K562 (cell line): Measurements from ENCODE around the gene ENPP7. TPM values are rescaled to one million over a fixed set of nuclear protein-coding genes. Genes with fewer than 3 reads are reported as not detected.

ENCODE experiments used
- ATAC-seq: fragments of 200-7000 bp; cut with Tn5 transposase; 3 replicates; pipeline ENCODE4 v1.9.1; 2020; ENCODE audit warnings: moderate library complexity
- BruUV-seq: library from RNA; stranded (reverse); fragments of 400-500 nt; replicated peaks from 2 replicates; lab custom pipeline; 2021; lab: Mats Ljungman, UMichigan
- CTCF ChIA-PET: fragments of 300-600 bp; formaldehyde crosslinking; extraction: SDS; loops from one replicate; lab custom pipeline; 2021; ENCODE audit warnings: low intra/inter-chr PET ratio; lab: Yijun Ruan, JAX
- POLR2A ChIA-PET: fragments of 300-600, 350-650 bp; sonication (Branson Sonifier 250); formaldehyde crosslinking; extraction: SDS; loops from one replicate; lab custom pipeline; 2021; ENCODE audit warnings: antibody characterized with exemption, inconsistent platforms; lab: Yijun Ruan, JAX
- DNase-seq, 4 experiments: peaks; one replicate each; pipeline versions ENCODE4 v3.0.0 to v3.0.0-alpha.2; 2011 to 2018; ENCODE audit warnings: low spot score in 3 of 4, mixed read lengths in 3 of 4; ENCODE audit errors: extremely low read depth in 1 of 4
- FAIRE-seq: peaks from 2 replicates; lab custom pipeline; 2011; peaks lifted over from hg19 to GRCh38; lab: Jason Lieb, UNC
- H2AFZ ChIP-seq: 2 replicates; pipeline ENCODE4 v1.6.0; 2011; ENCODE audit warnings: low read depth, low read length, control low read depth, inconsistent platforms
- H3K27ac ChIP-seq: fragments of 200-600 bp; 3 replicates; pipeline ENCODE4 v1.8.0; 2011; ENCODE audit warnings: low read depth, mild to moderate bottlenecking, control low read depth, inconsistent platforms, low read length, moderate library complexity, mixed read lengths; ENCODE audit errors: extremely low read depth
- H3K27me3 ChIP-seq, 2 experiments: fragments of 300-600 bp in 1 of 2; 2 replicates in 1 of 2; 3 replicates in 1 of 2; pipeline versions ENCODE4 v1.6.0 to v1.8.0; 2011; ENCODE audit warnings: inconsistent platforms in 2 of 2, low read length in 2 of 2, mild to moderate bottlenecking in 1 of 2, mixed read lengths in 1 of 2, moderate library complexity in 1 of 2; ENCODE audit not compliant: control insufficient read depth in 2 of 2, insufficient read depth in 2 of 2
- H3K36me3 ChIP-seq: fragments of 300-600 bp; 3 replicates; pipeline ENCODE4 v1.8.0; 2011; ENCODE audit warnings: mild to moderate bottlenecking, low read length, inconsistent platforms; ENCODE audit not compliant: control insufficient read depth, insufficient read depth
- H3K4me1 ChIP-seq, 2 experiments: fragments of 200-600 bp in 1 of 2; replicated peaks in 1 of 2; 2 replicates in 1 of 2; 3 replicates in 1 of 2; pipeline versions ENCODE4 v1.5.1 to v1.8.0; 2011; ENCODE audit warnings: inconsistent platforms in 2 of 2, low read length in 2 of 2, mild to moderate bottlenecking in 1 of 2, mixed read lengths in 1 of 2, moderate library complexity in 1 of 2; ENCODE audit not compliant: control insufficient read depth in 2 of 2, insufficient read depth in 2 of 2
- H3K4me2 ChIP-seq: 2 replicates; pipeline ENCODE4 v1.6.1; 2011; ENCODE audit warnings: low read length, control low read depth, inconsistent platforms, mixed read lengths; ENCODE audit not compliant: insufficient read depth
- H3K4me3 ChIP-seq: fragments of 200-600 bp; sonication (generic), shearing (Covaris generic); 2 replicates; pipeline ENCODE4 v1.5.1; 2016; ENCODE audit warnings: control low read depth, inconsistent platforms
- H3K79me2 ChIP-seq: fragments of 200-600 bp; 3 replicates; pipeline ENCODE4 v1.8.0; 2011; ENCODE audit warnings: low read length, inconsistent platforms; ENCODE audit not compliant: control insufficient read depth, insufficient read depth
- H3K9ac ChIP-seq, 2 experiments: 2 replicates each; pipeline versions ENCODE4 v1.6.0 to v1.6.1; 2011; ENCODE audit warnings: low read depth in 2 of 2, low read length in 2 of 2, control low read depth in 1 of 2, inconsistent platforms in 1 of 2, mild to moderate bottlenecking in 1 of 2, mixed read lengths in 1 of 2; ENCODE audit not compliant: insufficient read depth in 1 of 2
- H3K9me1 ChIP-seq: one replicate; pipeline ENCODE4 v1.6.0; 2011; ENCODE audit warnings: inconsistent platforms, mild to moderate bottlenecking, low read length, moderate library complexity; ENCODE audit not compliant: control insufficient read depth, insufficient read depth
- H3K9me3 ChIP-seq: replicated peaks from 2 replicates; pipeline ENCODE4 v1.5.1; 2011; ENCODE audit warnings: low read depth, low read length, inconsistent platforms; ENCODE audit not compliant: control insufficient read depth, insufficient read depth
- H4K20me1 ChIP-seq: replicated peaks from 2 replicates; pipeline ENCODE4 v1.6.1; 2011; ENCODE audit warnings: low read length, inconsistent platforms, mixed read lengths; ENCODE audit not compliant: control insufficient read depth, insufficient read depth
- CSDE1 ChIP-seq, 2 experiments: fragments of 450-650 bp; IDR thresholded peaks; 2 replicates each; pipeline ENCODE4 v1.6.1; 2016; ENCODE audit warnings: mild to moderate bottlenecking in 1 of 2
- E2F3 ChIP-seq: fragments of 250-450 bp; sonication (Bioruptor Pico); IDR thresholded peaks from 2 replicates; pipeline ENCODE4 v1.4.0; 2020; ENCODE audit warnings: mild to moderate bottlenecking
- ETS1 ChIP-seq: conservative IDR thresholded peaks from 2 replicates; pipeline ENCODE4 v1.6.1; 2011; ENCODE audit warnings: low read depth, mild to moderate bottlenecking, low read length; ENCODE audit not compliant: control insufficient read depth
- ETV6 ChIP-seq, 3 experiments: fragments of 150-350 bp in 1 of 3; sonication (generic) in 1 of 3; formaldehyde crosslinking in 1 of 3; IDR thresholded peaks; 2 replicates each; pipeline versions ENCODE4 v1.6.1 to v1.8.0; 2014 to 2022; ENCODE audit warnings: borderline replicate concordance in 2 of 3, low read depth in 2 of 3, antibody characterized with exemption in 1 of 3, low read length in 1 of 3, mild to moderate bottlenecking in 1 of 3, missing genetic modification reagents in 1 of 3
- GABPB1 ChIP-seq: sonication (generic); formaldehyde crosslinking; IDR thresholded peaks from 2 replicates; pipeline ENCODE4 v1.8.0; 2022; ENCODE audit warnings: mild to moderate bottlenecking, missing genetic modification reagents
- HNRNPK ChIP-seq: fragments of 200-400 bp; formaldehyde crosslinking; IDR thresholded peaks from one replicate; pipeline ENCODE4 v1.6.1; 2018; ENCODE audit warnings: mild to moderate bottlenecking, low read depth, low read length; ENCODE audit not compliant: poor library complexity, severe bottlenecking
- ILK ChIP-seq: fragments of 450-650 bp; IDR thresholded peaks from 2 replicates; pipeline ENCODE4 v1.6.1; 2016; ENCODE audit warnings: missing genetic modification characterization, low read depth, mild to moderate bottlenecking, missing compliant biosample characterization, moderate library complexity, borderline replicate concordance
- NFXL1 ChIP-seq: fragments of 450-650 bp; formaldehyde crosslinking; IDR thresholded peaks from 2 replicates; pipeline ENCODE4 v1.4.0; 2021; ENCODE audit warnings: mild to moderate bottlenecking
- NR2C1 ChIP-seq, 2 experiments: fragments of 450-650 bp; IDR thresholded peaks; 2 replicates each; pipeline ENCODE4 v1.6.1; 2017; ENCODE audit warnings: mild to moderate bottlenecking in 2 of 2, antibody characterized with exemption in 1 of 2, inconsistent platforms in 1 of 2, missing compliant biosample characterization in 1 of 2, missing genetic modification characterization in 1 of 2
- RB1 ChIP-seq: fragments of 450-650 bp; IDR thresholded peaks from 2 replicates; pipeline ENCODE4 v1.6.1; 2017; ENCODE audit warnings: low read depth, mild to moderate bottlenecking
- SRSF3 ChIP-seq: fragments of 200-400 bp; formaldehyde crosslinking; IDR thresholded peaks from 2 replicates; pipeline ENCODE4 v1.6.1; 2016; ENCODE audit warnings: mild to moderate bottlenecking, low read length, moderate library complexity; ENCODE audit not compliant: insufficient read depth
- TCF15 ChIP-seq: fragments of 250-450 bp; sonication (Bioruptor Pico); IDR thresholded peaks from 2 replicates; pipeline ENCODE4 v1.8.0; 2022; ENCODE audit warnings: moderate library complexity, mild to moderate bottlenecking, inconsistent platforms
- ZNF12 ChIP-seq: sonication (generic); formaldehyde crosslinking; IDR thresholded peaks from 2 replicates; pipeline ENCODE4 v1.4.0; 2020; ENCODE audit warnings: mild to moderate bottlenecking, missing genetic modification reagents
- ZNF224 ChIP-seq: sonication (generic); formaldehyde crosslinking; IDR thresholded peaks from 2 replicates; pipeline ENCODE4 v1.8.0; 2022; ENCODE audit warnings: mild to moderate bottlenecking, missing genetic modification reagents
- WGBS: fragments of 100-300 bp; shearing (Covaris generic); methylation state at CpG from one replicate; pipeline ENCODE4 v1.1.6; 2016; ENCODE audit warnings: low coverage, mixed read lengths; ENCODE audit not compliant: insufficient coverage; ENCODE audit errors: missing lambda C conversion rate; 5-methylcytosine and 5-hydroxymethylcytosine counted together
- in situ Hi-C: fragments of 300-500 bp; cut with MboI; formaldehyde crosslinking; loops from 4 replicates; pipeline ENCODE4 v1.15.0; 2018; ENCODE audit warnings: inconsistent platforms, mixed read lengths
- intact Hi-C: fragments of 100-400 bp; cut with micrococcal nuclease; formaldehyde crosslinking; loops from 2 replicates; pipeline ENCODE4 v1.14.2; 2022
- polyA plus RNA-seq, 8 experiments: library from polyadenylated mRNA; depleted of rRNA in 4 of 8; stranded (reverse) in 5 of 8; unstranded in 3 of 8; fragments of >200 nt; fragmentation: Nextera tagmentation in 2 of 8; fragmentation: Illumina TruSeq in 1 of 8; extraction: Ambion mirVana in 2 of 8; extraction: Trizol in 1 of 8; gene quantifications; 2 replicates each; pipeline versions ENCODE4 v1.2.1 to v1.2.3, GENCODE V29; 2011 to 2014; ENCODE audit warnings: inconsistent platforms in 1 of 8, missing spikeins in 1 of 8
- total RNA-seq, 7 experiments: library from RNA; depleted of rRNA in 6 of 7; stranded (reverse); fragments of >200 nt in 6 of 7; fragmentation: Illumina TruSeq in 2 of 7; extraction: Trizol in 2 of 7; gene quantifications; 2 replicates each; pipeline versions ENCODE4 v1.2.1 to v1.2.3, GENCODE V29; 2011 to 2021; ENCODE audit warnings: low replicate concordance in 1 of 7
- TF ChIP-seq, protein P1 (sequence below), 2 experiments: fragments of 450-650 bp; IDR thresholded peaks; 2 replicates each; pipeline ENCODE4 v1.6.1; 2016
- TF ChIP-seq, protein P2 (sequence below): fragments of 250-450 bp; sonication (Bioruptor Pico); IDR thresholded peaks from 2 replicates; pipeline ENCODE4 v1.9.0; 2021; ENCODE audit warnings: mild to moderate bottlenecking

The ENPP7 gene
- total and polyA plus RNA-seq, 9 of the 15 experiments (the other 6 are each of a cell fraction or from before 2014, with no cell fraction given): not detected

DNA sequence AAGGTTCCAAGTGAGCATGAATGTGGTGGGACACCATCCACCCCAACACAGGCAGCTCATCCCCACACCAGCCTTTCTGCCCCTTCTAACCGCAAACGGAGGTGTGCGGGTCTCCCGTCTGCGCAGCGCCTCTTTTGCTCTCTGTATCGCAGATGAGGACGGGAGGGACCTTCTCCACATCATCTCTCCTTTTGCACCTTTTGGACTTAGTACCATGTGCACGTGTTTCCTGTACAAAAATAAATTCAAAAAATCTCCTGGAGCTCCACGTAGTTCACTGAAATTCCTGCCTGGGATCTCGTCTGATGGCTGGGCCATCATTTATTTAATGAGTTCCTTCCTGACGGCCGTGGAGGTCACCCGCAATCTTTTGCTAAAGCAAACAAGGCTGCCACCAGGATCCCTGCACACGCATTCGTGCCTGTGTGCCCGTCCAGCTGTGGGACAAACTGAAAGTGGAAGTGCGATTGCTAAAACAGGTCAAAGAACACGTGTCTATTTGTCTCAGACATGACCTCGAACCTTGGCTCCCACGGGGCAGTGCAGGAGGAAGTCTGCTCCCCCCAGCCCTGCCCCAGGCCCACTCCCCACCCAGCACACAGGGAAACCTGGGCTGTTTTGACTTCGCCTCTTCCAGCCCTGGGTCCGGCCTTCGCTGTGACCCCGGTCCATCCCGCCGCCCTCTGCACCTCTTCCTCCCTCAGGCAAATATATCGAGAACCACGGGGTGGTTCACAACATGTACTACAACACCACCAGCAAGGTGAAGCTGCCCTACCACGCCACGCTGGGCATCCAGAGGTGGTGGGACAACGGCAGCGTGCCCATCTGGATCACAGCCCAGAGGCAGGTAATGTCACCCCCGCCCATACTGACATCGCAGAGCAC is 2.3 kb downstream of the ENPP7 start (continued):
- TF ChIP-seq, protein P1, sequence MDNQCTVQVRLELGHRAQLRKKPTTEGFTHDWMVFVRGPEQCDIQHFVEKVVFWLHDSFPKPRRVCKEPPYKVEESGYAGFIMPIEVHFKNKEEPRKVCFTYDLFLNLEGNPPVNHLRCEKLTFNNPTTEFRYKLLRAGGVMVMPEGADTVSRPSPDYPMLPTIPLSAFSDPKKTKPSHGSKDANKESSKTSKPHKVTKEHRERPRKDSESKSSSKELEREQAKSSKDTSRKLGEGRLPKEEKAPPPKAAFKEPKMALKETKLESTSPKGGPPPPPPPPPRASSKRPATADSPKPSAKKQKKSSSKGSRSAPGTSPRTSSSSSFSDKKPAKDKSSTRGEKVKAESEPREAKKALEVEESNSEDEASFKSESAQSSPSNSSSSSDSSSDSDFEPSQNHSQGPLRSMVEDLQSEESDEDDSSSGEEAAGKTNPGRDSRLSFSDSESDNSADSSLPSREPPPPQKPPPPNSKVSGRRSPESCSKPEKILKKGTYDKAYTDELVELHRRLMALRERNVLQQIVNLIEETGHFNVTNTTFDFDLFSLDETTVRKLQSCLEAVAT (IDR thresholded peaks at IDR 0.05): no peak
- TF ChIP-seq ZNF12 (CRISPR knock-in tag) (no peak), NR2C1 (IDR thresholded peaks at IDR 0.05) (no peak), NR2C1 (tag; IDR thresholded peaks at IDR 0.05) (peak; percentile 54; the same call in 1 of the 2 replicates), ZNF224 (CRISPR knock-in tag) (no peak), ETV6 (IDR thresholded peaks at IDR 0.05; ENCODE audit: borderline replicate concordance in 1 of 2, low read depth in 2 of 2, low read length in 1 of 2) (no peak), ETV6 (CRISPR knock-in tag; IDR thresholded peaks at IDR 0.05; ENCODE audit: borderline replicate concordance) (no peak)

DNA sequence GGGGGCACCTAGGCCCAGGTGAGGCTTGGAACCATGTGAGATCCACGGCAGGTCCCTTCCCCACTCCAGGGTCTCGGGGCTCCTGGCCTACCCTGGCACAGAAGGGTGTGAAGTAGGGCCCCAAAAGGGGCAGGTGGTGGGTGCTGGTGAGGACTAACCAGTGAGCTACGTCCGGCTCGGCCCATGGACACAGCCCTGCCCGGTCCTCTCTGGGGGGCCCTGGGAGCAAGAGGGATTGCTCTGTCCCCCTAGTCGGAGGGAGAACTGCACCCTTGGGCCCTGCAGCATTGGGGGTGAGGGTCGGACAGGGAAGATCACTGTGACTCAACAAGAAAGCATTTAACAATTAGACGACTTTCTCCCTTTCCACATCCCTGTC is 2.9 kb downstream of the ENPP7 start:
- ChIA-PET POLR2A (interaction anchor here (0.6 kb wide), 3 partner anchors 16 to 1617 kb away, joined by 3 read pairs; partner anchors contain the start of gene CBX4), CTCF (no interaction called here)
- Histone ChIP-seq H3K79me2 (no peaks in the 10 kb centered on the region), H3K27ac (no peak overlapping the region), H4K20me1 (no peaks in the 10 kb centered on the region), H3K27me3 (peaks cover 17 to 35% of the 10 kb centered on the region in 2 experiments; a peak in 4 of 5 replicates), H3K4me1 (peaks cover 4 to 45% of the 10 kb centered on the region in 2 experiments; a peak in 3 of 5 replicates), H2AFZ (peak overlapping the region; percentile 48), H3K4me3 (no peak overlapping the region), H3K9me3 (no peaks in the 10 kb centered on the region), H3K4me2 (no peak overlapping the region), H3K9ac (peak overlapping the region in 1 of 2 experiments; percentile 71; a peak in 1 of 4 replicates), H3K9me1 (no peaks in the 10 kb centered on the region), H3K36me3 (no peaks in the 10 kb centered on the region)
- BruUV-seq: no TSS peak
- DNase-seq (no peak), ATAC-seq (no peak), FAIRE-seq (no peak)
- intact Hi-C loops: no loop called here
- in situ Hi-C loops: no loop called here
- whole genome bisulfite sequencing: 19% methylated on average over 6 of the region's 9 CpGs
- no peak for TF ChIP-seq TCF15
- TF ChIP-seq, protein P2, sequence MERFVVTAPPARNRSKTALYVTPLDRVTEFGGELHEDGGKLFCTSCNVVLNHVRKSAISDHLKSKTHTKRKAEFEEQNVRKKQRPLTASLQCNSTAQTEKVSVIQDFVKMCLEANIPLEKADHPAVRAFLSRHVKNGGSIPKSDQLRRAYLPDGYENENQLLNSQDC (CRISPR knock-in tag): no peak
- no peak for TF ChIP-seq SRSF3
- TF ChIP-seq CSDE1 (IDR thresholded peaks at IDR 0.05): no peak
- TF ChIP-seq HNRNPK: no peak
- no peak for TF ChIP-seq ILK (tag)
- no peak for TF ChIP-seq GABPB1 (CRISPR knock-in tag)
- TF ChIP-seq RB1: no peak
- no peak for TF ChIP-seq E2F3 (CRISPR knock-in tag)
- TF ChIP-seq ETS1: no peak
- no peak for TF ChIP-seq NFXL1 (CRISPR knock-in tag)
